GM12892 (cell line): Measurements from ENCODE around the gene LCN6.

Experiments
- DNase-seq: peaks from one replicate; pipeline ENCODE4 v3.0.0; 2011; ENCODE audit not compliant: insufficient read length
- FAIRE-seq: peaks from 2 replicates; lab custom pipeline; 2011; peaks lifted over from hg19 to GRCh38; lab: Jason Lieb, UNC
- POLR2A ChIP-seq: IDR thresholded peaks from 2 replicates; pipeline ENCODE4 v1.6.1; 2011; ENCODE audit warnings: low read depth, low read length, control low read depth
- POLR2AphosphoS5 ChIP-seq: IDR thresholded peaks from 2 replicates; pipeline ENCODE4 v1.6.1; 2011; ENCODE audit warnings: low read depth, low read length, control low read depth
- TAF1 ChIP-seq: IDR thresholded peaks from 2 replicates; pipeline ENCODE4 v1.6.1; 2011; ENCODE audit warnings: low read depth, mild to moderate bottlenecking, control low read depth, low read length, borderline replicate concordance

The LCN6 gene

DNA sequence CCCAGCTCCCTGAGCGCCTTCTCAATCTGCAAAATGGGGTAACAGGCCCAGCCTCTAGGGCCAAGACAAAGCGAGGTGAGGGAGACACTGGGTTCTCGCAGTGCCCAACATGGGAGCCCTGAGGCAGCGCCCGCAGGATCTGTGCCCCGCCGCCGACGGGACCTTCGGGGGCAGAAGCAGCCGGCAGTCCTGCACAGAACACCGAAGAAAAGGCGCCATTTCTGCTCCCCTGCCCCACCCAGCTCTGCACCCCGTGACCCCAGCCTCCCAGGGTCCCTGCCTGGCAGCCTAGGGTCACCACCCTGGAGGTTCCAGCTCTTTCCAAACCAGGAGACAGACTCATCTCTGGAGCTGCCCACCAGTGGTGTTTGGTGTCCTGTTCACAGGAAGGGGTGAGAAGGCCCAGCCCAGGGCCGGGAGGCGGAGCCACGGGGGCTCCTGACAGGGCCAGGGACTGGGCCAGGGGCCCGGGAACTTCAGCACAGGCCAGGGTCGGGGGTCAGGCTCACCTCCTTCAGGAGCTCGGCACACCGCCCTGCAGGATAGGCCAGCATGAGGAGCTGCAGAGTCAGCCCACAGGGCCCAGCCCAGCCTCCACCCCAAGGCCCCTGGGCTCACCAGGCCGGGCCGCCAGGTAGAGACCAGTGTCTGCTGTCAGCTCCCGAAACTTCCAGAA lies 6.4 kb upstream of the LCN6 start:
- DNase-seq (no peak), FAIRE-seq (no peak)
- TF ChIP-seq TAF1 (no peak), POLR2AphosphoS5 (no peak), POLR2A (no peak)

- FAIRE-seq (no peak), DNase-seq (no peak)
- TF ChIP-seq POLR2A, result no peak
- no peak for TF ChIP-seq POLR2AphosphoS5
- TF ChIP-seq TAF1, result no peak
Observed at GRCh38 chr9:136754059-136754572, 5.8 kb upstream of the LCN6 start.

DNA sequence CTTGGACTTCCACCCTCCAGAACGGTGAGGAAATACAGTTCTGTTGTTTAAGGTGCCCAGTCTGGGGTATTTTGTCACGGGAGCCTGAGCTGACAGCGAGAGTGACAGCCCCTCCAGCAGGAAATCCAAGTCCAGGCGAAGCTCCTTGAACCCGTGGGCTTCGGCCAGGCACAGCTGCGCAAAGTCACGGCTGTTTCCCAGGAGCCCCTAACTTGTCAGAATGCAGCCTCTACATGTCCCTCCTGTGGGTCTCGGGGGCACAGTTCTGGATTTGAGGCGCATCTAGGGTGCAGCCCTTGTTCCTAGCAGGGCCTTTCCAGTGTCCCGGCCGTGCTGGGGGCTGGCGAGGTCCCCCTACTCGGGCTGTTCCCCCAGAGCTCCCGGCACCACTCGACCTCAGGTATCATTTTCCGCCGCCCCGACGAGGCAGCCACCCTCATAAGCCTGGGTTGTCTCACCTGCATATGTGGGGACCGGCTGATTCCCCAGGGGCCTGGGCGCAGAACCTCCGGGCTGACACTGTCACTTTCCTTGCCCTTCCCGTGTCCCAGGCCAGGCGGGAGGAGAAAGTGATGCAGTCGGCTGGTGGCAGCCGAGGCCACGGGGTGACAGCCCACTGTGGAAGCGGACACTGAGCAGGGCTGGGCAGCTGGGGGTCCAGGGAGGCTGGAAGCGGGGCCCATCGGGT lies 5.2 kb upstream of the LCN6 start:
- no peak for DNase-seq
- no peak for TF ChIP-seq TAF1
- no peak for FAIRE-seq

GRCh38 chr9:136751814-136752213 lies 3.5 kb upstream of the LCN6 start:
- TF ChIP-seq POLR2AphosphoS5, result no peak
- no peak for TF ChIP-seq TAF1
- TF ChIP-seq POLR2A, result no peak
- DNase-seq (no peak), FAIRE-seq (no peak)

- no peak for FAIRE-seq
- TF ChIP-seq POLR2AphosphoS5 (no peak), TAF1 (no peak), POLR2A (no peak)
- no peak for DNase-seq
Observed at GRCh38 chr9:136751244-136751643, 2.9 kb upstream of the LCN6 start.

DNA sequence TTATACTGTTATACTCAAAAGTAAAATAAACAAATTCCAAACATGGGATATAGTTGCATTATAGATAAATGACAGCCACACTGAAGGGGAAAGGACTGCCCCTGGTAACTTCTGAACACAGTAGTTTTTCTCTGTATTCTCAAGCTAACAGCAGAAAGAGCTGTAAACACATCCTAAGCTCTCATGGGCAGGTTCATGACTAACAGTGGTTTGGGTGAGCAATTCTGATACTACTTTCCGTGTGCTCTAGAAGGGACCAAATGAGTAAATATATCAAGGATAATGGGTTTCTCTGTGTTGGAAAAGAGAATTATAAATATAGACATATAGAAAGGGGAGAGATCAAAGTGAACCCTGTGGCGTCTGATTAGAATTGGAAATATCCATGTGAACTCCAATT lies 2.2 kb upstream of the LCN6 start:
- DNase-seq, result no peak
- no peak for FAIRE-seq
- TF ChIP-seq POLR2AphosphoS5 (no peak), TAF1 (no peak), POLR2A (no peak)

- TF ChIP-seq POLR2A (no peak), TAF1 (no peak), POLR2AphosphoS5 (no peak)
- no peak for DNase-seq
- FAIRE-seq, result no peak
Observed at GRCh38 chr9:136748666-136749611, 614 bp upstream of the LCN6 start.

DNA sequence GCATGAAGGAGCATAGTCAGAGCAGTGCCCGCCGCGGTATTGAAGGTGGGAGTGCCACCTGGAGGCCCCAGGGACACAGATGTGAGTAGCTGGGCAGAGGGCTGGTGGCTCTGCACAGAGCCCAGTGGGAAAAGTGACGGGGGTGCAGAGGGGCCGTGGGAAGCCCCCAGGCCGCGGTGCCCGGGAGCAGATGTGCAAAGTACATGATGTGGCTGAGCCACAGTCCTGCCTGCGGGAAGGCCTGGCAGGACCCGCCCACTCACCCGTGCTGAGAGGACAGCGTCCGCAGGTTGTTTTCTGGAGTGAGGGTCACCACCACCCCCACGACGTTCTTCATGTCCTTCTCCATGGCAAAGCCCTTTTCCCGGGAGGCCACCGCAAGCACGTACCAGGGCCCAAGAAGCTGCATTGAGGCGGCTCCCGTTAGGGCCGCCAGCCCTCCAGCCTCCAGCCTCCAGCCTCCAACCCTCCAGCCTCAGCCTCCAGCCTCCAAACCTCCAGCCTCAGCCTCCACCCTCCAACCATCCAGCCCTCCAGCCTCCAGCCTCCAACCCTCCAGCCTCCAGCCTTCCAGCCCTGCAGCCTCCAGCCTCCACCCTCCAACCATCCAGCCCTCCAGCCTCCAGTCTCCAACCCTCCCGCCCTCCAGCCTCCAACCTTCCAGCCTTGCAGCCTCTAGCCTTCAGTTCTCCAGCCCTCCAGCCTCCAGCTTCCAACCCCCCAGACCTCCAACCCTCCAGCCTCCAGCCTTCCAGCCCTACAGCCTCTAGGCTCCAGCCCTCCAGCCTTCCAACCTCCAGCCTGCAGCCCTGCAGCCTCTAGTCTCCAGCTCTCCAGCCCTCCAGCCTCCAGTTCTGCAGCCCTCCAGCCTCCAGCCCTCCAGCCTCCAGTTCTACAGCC lies 914 bp downstream of the LCN6 start:
- FAIRE-seq (no peak), DNase-seq (no peak)
- TF ChIP-seq TAF1, result no peak
- TF ChIP-seq POLR2A, result no peak
- TF ChIP-seq POLR2AphosphoS5, result no peak

- no peak for DNase-seq
- TF ChIP-seq POLR2AphosphoS5 (no peak), TAF1 (no peak), POLR2A (no peak)
- FAIRE-seq, result no peak
Observed at GRCh38 chr9:136746621-136747020, 1.7 kb downstream of the LCN6 start.

DNA sequence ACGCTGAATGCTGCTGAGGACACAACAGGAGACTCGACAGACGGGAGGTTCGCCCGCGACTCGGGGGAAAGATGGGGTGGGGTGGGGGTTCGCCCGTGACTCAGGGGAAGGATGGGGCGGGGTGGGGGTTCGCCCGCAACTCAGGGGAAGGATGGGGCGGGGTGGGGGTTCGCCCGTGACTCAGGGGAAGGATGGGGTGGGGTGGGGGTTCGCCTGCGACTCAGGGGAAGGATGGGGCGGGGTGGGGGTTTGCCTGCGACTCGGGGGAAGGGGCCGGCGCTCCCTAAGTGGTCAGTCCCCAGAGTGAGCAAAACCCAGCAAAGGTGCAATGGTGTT lies 2.2 kb downstream of the LCN6 start:
- DNase-seq, result no peak
- FAIRE-seq, result no peak
- no peak for TF ChIP-seq POLR2AphosphoS5
- TF ChIP-seq POLR2A, result no peak
- TF ChIP-seq TAF1, result no peak
